H1 (cell line): ENCODE results near the gene PTPN7. TPM values are rescaled to one million over a fixed set of nuclear protein-coding genes. Genes with fewer than 3 reads are reported as not detected.

ENCODE experiments used
- CTCF ChIA-PET: fragments of 300-600 bp; sonication (Branson Sonifier 250); formaldehyde crosslinking; loops from one replicate; lab custom pipeline; 2021; ENCODE audit not compliant: partially characterized antibody; lab: Charles Lee
- POLR2A ChIA-PET: fragments of 300-600 bp; sonication (Branson Sonifier 250); formaldehyde crosslinking; loops from one replicate; lab custom pipeline; 2021; ENCODE audit warnings: inconsistent platforms; ENCODE audit not compliant: partially characterized antibody; lab: Charles Lee
- DNase-seq, 2 experiments: peaks; one replicate each; pipeline versions ENCODE4 v3.0.0 to v3.0.0-alpha.2; 2010 to 2022; ENCODE audit warnings: low spot score in 2 of 2, low read depth in 1 of 2, mixed read lengths in 1 of 2
- FAIRE-seq: peaks from 2 replicates; lab custom pipeline; 2011; peaks lifted over from hg19 to GRCh38; lab: Jason Lieb, UNC
- H2AFZ ChIP-seq: 2 replicates; pipeline ENCODE4 v1.8.1; 2012; ENCODE audit warnings: low read length, inconsistent platforms
- H2AK5ac ChIP-seq: 2 replicates; pipeline ENCODE4 v1.6.1; 2013; ENCODE audit warnings: low read depth, low read length
- H2BK120ac ChIP-seq: replicated peaks from 2 replicates; pipeline ENCODE3; 2013; ENCODE audit warnings: low read depth, low read length, inconsistent platforms
- H2BK12ac ChIP-seq: 2 replicates; pipeline ENCODE4 v1.6.1; 2013; ENCODE audit warnings: low read depth, low read length
- H2BK15ac ChIP-seq: 2 replicates; pipeline ENCODE4 v1.6.1; 2013; ENCODE audit warnings: low read length
- H2BK20ac ChIP-seq: 2 replicates; pipeline ENCODE4 v1.6.1; 2013; ENCODE audit warnings: low read length
- H2BK5ac ChIP-seq: 2 replicates; pipeline ENCODE4 v1.6.1; 2013; ENCODE audit warnings: low read depth, low read length
- H3K14ac ChIP-seq: 2 replicates; pipeline ENCODE4 v1.6.1; 2013; ENCODE audit warnings: inconsistent platforms; ENCODE audit not compliant: insufficient read length
- H3K18ac ChIP-seq: 2 replicates; pipeline ENCODE4 v1.6.1; 2013; ENCODE audit warnings: low read length; ENCODE audit errors: extremely low read depth
- H3K23ac ChIP-seq: 2 replicates; pipeline ENCODE4 v1.6.1; 2013; ENCODE audit warnings: inconsistent platforms; ENCODE audit not compliant: insufficient read length
- H3K23me2 ChIP-seq: 2 replicates; pipeline ENCODE4 v1.6.1; 2013; ENCODE audit warnings: low read depth, low read length
- H3K27ac ChIP-seq: 2 replicates; pipeline ENCODE4 v1.6.1; 2011; ENCODE audit warnings: low read depth, low read length, inconsistent platforms
- H3K27me3 ChIP-seq, 4 experiments: replicated peaks in 1 of 4; 1 replicate in 1 of 4; 2 replicates in 3 of 4; pipeline versions ENCODE4 v1.6.1 to v1.8.1; 2011 to 2013; ENCODE audit warnings: low read length in 3 of 4, mild to moderate bottlenecking in 3 of 4, inconsistent platforms in 2 of 4, mixed read lengths in 2 of 4, moderate library complexity in 1 of 4; ENCODE audit not compliant: control insufficient read depth in 3 of 4, insufficient read depth in 3 of 4; ENCODE audit errors: extremely low read depth in 1 of 4
- H3K36me3 ChIP-seq, 4 experiments: 2 replicates each; pipeline versions ENCODE4 v1.6.1 to v1.8.1; 2011 to 2013; ENCODE audit warnings: mild to moderate bottlenecking in 4 of 4, low read length in 3 of 4, moderate library complexity in 2 of 4, control low read depth in 1 of 4, inconsistent platforms in 1 of 4; ENCODE audit not compliant: insufficient read depth in 4 of 4, control insufficient read depth in 2 of 4
- H3K4ac ChIP-seq: replicated peaks from 2 replicates; pipeline ENCODE3; 2013; ENCODE audit warnings: low read length, low read depth, mixed read lengths, inconsistent platforms; ENCODE audit not compliant: insufficient read length
- H3K4me1 ChIP-seq, 4 experiments: replicated peaks in 1 of 4; 1 replicate in 1 of 4; 2 replicates in 3 of 4; pipeline versions ENCODE4 v1.6.1 to v1.8.1; 2011 to 2013; ENCODE audit warnings: low read length in 3 of 4, inconsistent platforms in 2 of 4, mixed read lengths in 1 of 4; ENCODE audit not compliant: insufficient read depth in 4 of 4, control insufficient read depth in 3 of 4
- H3K4me2 ChIP-seq, 2 experiments: 2 replicates each; pipeline versions ENCODE4 v1.6.1 to v1.8.1; 2011 to 2013; ENCODE audit warnings: low read depth in 2 of 2, low read length in 2 of 2, control low read depth in 1 of 2, inconsistent platforms in 1 of 2, mild to moderate bottlenecking in 1 of 2; ENCODE audit not compliant: insufficient read depth in 1 of 2
- H3K4me3 ChIP-seq, 4 experiments: fragments of 200-600, 300-600 bp in 1 of 4; sonication (generic), shearing (Covaris generic), sonication (Bioruptor Twin) in 1 of 4; 2 replicates each; pipeline versions ENCODE4 v1.5.1 to v1.8.1; 2011 to 2016; ENCODE audit warnings: low read length in 4 of 4, low read depth in 3 of 4, control low read depth in 2 of 4, inconsistent platforms in 2 of 4, mild to moderate bottlenecking in 2 of 4, mixed read lengths in 1 of 4, moderate library complexity in 1 of 4; ENCODE audit not compliant: insufficient read depth in 2 of 4; ENCODE audit errors: extremely low read depth in 1 of 4
- H3K56ac ChIP-seq: replicated peaks from 2 replicates; pipeline ENCODE3; 2013; ENCODE audit warnings: low read depth, mild to moderate bottlenecking, mixed read lengths, low read length, inconsistent platforms; ENCODE audit not compliant: insufficient read length
- H3K79me1 ChIP-seq: 2 replicates; pipeline ENCODE4 v1.6.1; 2013; ENCODE audit warnings: low read depth, low read length, control low read depth
- H3K79me2 ChIP-seq, 2 experiments: 2 replicates each; pipeline versions ENCODE4 v1.6.1 to v1.8.1; 2012 to 2013; ENCODE audit warnings: low read length in 2 of 2, mild to moderate bottlenecking in 2 of 2, inconsistent platforms in 1 of 2; ENCODE audit not compliant: insufficient read depth in 2 of 2, control insufficient read depth in 1 of 2
- H3K9ac ChIP-seq, 4 experiments: replicated peaks in 1 of 4; 1 replicate in 1 of 4; 2 replicates in 3 of 4; pipeline versions ENCODE4 v1.6.1 to v1.8.1; 2011 to 2013; ENCODE audit warnings: low read depth in 3 of 4, low read length in 3 of 4, control low read depth in 2 of 4, mild to moderate bottlenecking in 2 of 4, moderate library complexity in 2 of 4, inconsistent platforms in 1 of 4; ENCODE audit errors: extremely low read depth in 1 of 4
- H3K9me3 ChIP-seq, 2 experiments: 2 replicates each; pipeline versions ENCODE4 v1.6.1 to v1.8.1; 2012 to 2013; ENCODE audit warnings: mild to moderate bottlenecking in 2 of 2, moderate library complexity in 2 of 2, control low read depth in 1 of 2, inconsistent platforms in 1 of 2, low read depth in 1 of 2, low read length in 1 of 2, mixed read lengths in 1 of 2; ENCODE audit not compliant: insufficient read depth in 2 of 2
- H4K20me1 ChIP-seq, 2 experiments: replicated peaks in 1 of 2; 2 replicates each; pipeline versions ENCODE3 to v1.8.1; 2011 to 2013; ENCODE audit warnings: inconsistent platforms in 2 of 2, low read length in 2 of 2, mild to moderate bottlenecking in 1 of 2; ENCODE audit not compliant: insufficient read depth in 2 of 2, control insufficient read depth in 1 of 2
- H4K5ac ChIP-seq: 2 replicates; pipeline ENCODE4 v1.6.1; 2013; ENCODE audit warnings: low read length, low read depth, mixed read lengths, inconsistent platforms; ENCODE audit not compliant: insufficient read length
- H4K8ac ChIP-seq: 2 replicates; pipeline ENCODE4 v1.8.0; 2013; ENCODE audit warnings: mild to moderate bottlenecking, moderate library complexity, low read length, inconsistent platforms; ENCODE audit not compliant: insufficient read depth; ENCODE audit errors: extremely low read depth
- H4K91ac ChIP-seq: replicated peaks from 2 replicates; pipeline ENCODE3; 2013; ENCODE audit warnings: low read length, mixed read lengths, inconsistent platforms; ENCODE audit not compliant: insufficient read length
- ASH2L ChIP-seq: fragments of 200-600, 300-600 bp; sonication (generic); IDR thresholded peaks from one replicate; pipeline ENCODE4 v1.7.1; 2017; ENCODE audit warnings: low read length
- CBX5 ChIP-seq: fragments of 300-800, 300-1000 bp; sonication (generic); IDR thresholded peaks from 2 replicates; pipeline ENCODE4 v1.7.1; 2016; ENCODE audit warnings: antibody characterized with exemption, low read length, low read depth
- CBX8 ChIP-seq: fragments of 300-800, 300-1000 bp; sonication (generic); IDR thresholded peaks from 2 replicates; pipeline ENCODE4 v1.7.1; 2016; ENCODE audit warnings: low read depth, low read length, borderline replicate concordance
- CREB1 ChIP-seq: IDR thresholded peaks from 2 replicates; pipeline ENCODE4 v1.6.1; 2012; ENCODE audit warnings: inconsistent platforms
- EZH2 ChIP-seq: fragments of 200-600 bp; sonication (generic); IDR thresholded peaks from 2 replicates; pipeline ENCODE4 v1.7.1; 2012; ENCODE audit warnings: low read depth, mild to moderate bottlenecking, moderate library complexity, low read length, inconsistent platforms; ENCODE audit not compliant: severe bottlenecking
- GTF2F1 ChIP-seq: IDR thresholded peaks from 2 replicates; pipeline ENCODE4 v1.6.1; 2012; ENCODE audit warnings: low read depth, low read length, improper control_type of control experiment, borderline replicate concordance
- JUND ChIP-seq: IDR thresholded peaks from 2 replicates; pipeline ENCODE4 v1.6.1; 2011; ENCODE audit warnings: mild to moderate bottlenecking, improper control_type of control experiment, low read length
- POLR2AphosphoS5 ChIP-seq: IDR thresholded peaks from 2 replicates; pipeline ENCODE4 v1.6.1; 2011; ENCODE audit warnings: low read depth, low read length
- SAP30 ChIP-seq: fragments of 300-600 bp; sonication (generic); IDR thresholded peaks from 2 replicates; pipeline ENCODE4 v1.7.1; 2012; ENCODE audit warnings: low read length, moderate library complexity, mild to moderate bottlenecking, inconsistent platforms; ENCODE audit not compliant: insufficient read depth, insufficient replicate concordance
- SIX5 ChIP-seq: IDR thresholded peaks from 2 replicates; pipeline ENCODE4 v1.6.1; 2011; ENCODE audit warnings: mild to moderate bottlenecking, low read depth, low read length
- SUZ12 ChIP-seq: fragments of 200-600 bp; sonication (generic); IDR thresholded peaks from 2 replicates; pipeline ENCODE4 v1.6.1; 2012; ENCODE audit warnings: mild to moderate bottlenecking, inconsistent platforms, low read length, moderate library complexity, mixed read lengths
- USF2 ChIP-seq: IDR thresholded peaks from 2 replicates; pipeline ENCODE4 v1.6.1; 2011; ENCODE audit warnings: low read length, improper control_type of control experiment
- WGBS, 2 experiments: shearing (Covaris generic) in 1 of 2; methylation state at CpG; one replicate each; pipeline versions ENCODE4 v1.1.6 to v1.1.7; 2013 to 2015; ENCODE audit warnings: low lambda C conversion rate in 2 of 2, mixed read lengths in 2 of 2, inconsistent platforms in 1 of 2, low coverage in 1 of 2, missing lambda C conversion rate in 1 of 2; ENCODE audit not compliant: insufficient replicate concordance in 2 of 2, insufficient coverage in 1 of 2, insufficient read length in 1 of 2; ENCODE audit errors: extremely low coverage in 1 of 2, missing lambda C conversion rate in 1 of 2; 5-methylcytosine and 5-hydroxymethylcytosine counted together
- polyA plus RNA-seq, 7 experiments: library from polyadenylated mRNA; depleted of rRNA in 3 of 7; stranded (reverse) in 5 of 7; unstranded in 2 of 7; fragments of >200 nt in 5 of 7; fragments of 200-250 nt in 2 of 7; gene quantifications; 1 replicate in 5 of 7; 2 replicates in 1 of 7; 4 replicates in 1 of 7; pipeline versions ENCODE4 v1.2.1 to v1.2.3, GENCODE V29; 2011 to 2013; ENCODE audit warnings: missing spikeins in 2 of 7, mixed read lengths in 2 of 7
- total RNA-seq: library from RNA; stranded (reverse); fragmentation: NEBNext Ultra II Directional; extraction: Animal tissue kit (Norgen Biotek cat#: 25700); gene quantifications from 2 replicates; pipeline ENCODE4 v1.2.1, GENCODE V29; 2021
- TF ChIP-seq, protein P1 (sequence below): IDR thresholded peaks from 2 replicates; pipeline ENCODE4 v1.6.1; 2012; ENCODE audit warnings: inconsistent platforms

The PTPN7 gene
- total and polyA plus RNA-seq, 2 of the 8 experiments (the other 6 are each of a cell fraction or from before 2014, with no cell fraction given): 0.20 TPM; not detected in 1

- no peak overlapping the region for H4K5ac ChIP-seq
- no peak overlapping the region for H3K56ac ChIP-seq
- no peak for FAIRE-seq
- H2AFZ ChIP-seq: no peak overlapping the region
- H3K27ac ChIP-seq: no peak overlapping the region
- H3K9me3 ChIP-seq: no peaks in the 10 kb centered on the region
- ChIA-PET CTCF (interaction anchor here (0.6 to 2.2 kb wide), 6 partner anchors 9 to 485 kb away, joined by 3 to 10 read pairs (median 4); no protein-coding TSS in a partner anchor), POLR2A (no interaction called here)
- no peak overlapping the region for H2BK12ac ChIP-seq
- no peaks in the 10 kb centered on the region for H3K79me1 ChIP-seq
- H3K27me3 ChIP-seq: peaks cover 0 to 4% (median 2%) of the 10 kb centered on the region in 4 experiments; a peak in 2 of 7 replicates
- H3K79me2 ChIP-seq: no peaks in the 10 kb centered on the region
- H3K18ac ChIP-seq: no peak overlapping the region
- H2AK5ac ChIP-seq: no peak overlapping the region
- no peak overlapping the region for H2BK20ac ChIP-seq
- no peak overlapping the region for H2BK120ac ChIP-seq
- no peaks in the 10 kb centered on the region for H3K36me3 ChIP-seq
- no peak overlapping the region for H2BK5ac ChIP-seq
- no peak overlapping the region for H2BK15ac ChIP-seq
- H3K4me3 ChIP-seq: no peak overlapping the region
- H4K91ac ChIP-seq: no peak overlapping the region
- H3K4ac ChIP-seq: no peak overlapping the region
- H3K4me1 ChIP-seq: peaks cover 2 to 6% (median 3%) of the 10 kb centered on the region in 4 experiments; a peak in 5 of 7 replicates
- H3K23me2 ChIP-seq: 0 out of 2 replicates have a peak, but pooled peaks cover 2% of the 10 kb centered on the region
- H3K23ac ChIP-seq: no peak overlapping the region
- no peaks in the 10 kb centered on the region for H4K20me1 ChIP-seq
- DNase-seq: no peak
- H4K8ac ChIP-seq: no peak overlapping the region
- no peak overlapping the region for H3K9ac ChIP-seq
- H3K4me2 ChIP-seq: no peak overlapping the region
- H3K14ac ChIP-seq: no peak overlapping the region
- 96% methylated on average over 9 of the region's 9 CpGs; no CpG with 5 or more reads in 1 of the 2 experiments for WGBS, 2 experiments
- no peak for TF ChIP-seq CBX8
- TF ChIP-seq POLR2AphosphoS5: no peak
- no peak for TF ChIP-seq GTF2F1
- no peak for TF ChIP-seq USF2
- no peak for TF ChIP-seq JUND
- TF ChIP-seq EZH2: no peak
- TF ChIP-seq SUZ12: no peak
- no peak for TF ChIP-seq ASH2L
- TF ChIP-seq SIX5: no peak
- TF ChIP-seq CREB1: no peak
- TF ChIP-seq SAP30: no peak
- TF ChIP-seq, protein P1, sequence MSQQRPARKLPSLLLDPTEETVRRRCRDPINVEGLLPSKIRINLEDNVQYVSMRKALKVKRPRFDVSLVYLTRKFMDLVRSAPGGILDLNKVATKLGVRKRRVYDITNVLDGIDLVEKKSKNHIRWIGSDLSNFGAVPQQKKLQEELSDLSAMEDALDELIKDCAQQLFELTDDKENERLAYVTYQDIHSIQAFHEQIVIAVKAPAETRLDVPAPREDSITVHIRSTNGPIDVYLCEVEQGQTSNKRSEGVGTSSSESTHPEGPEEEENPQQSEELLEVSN: no peak
- TF ChIP-seq CBX5: no peak
These were observed 10.2 kb downstream of the PTPN7 start for GRCh38 chr1:202150187-202150586.
